ENCODE results near the gene HOXA4. TPM values are rescaled to one million over a fixed set of nuclear protein-coding genes. Genes with fewer than 3 reads are reported as not detected.

Gene HOXA4
- total RNA-seq, 1 donor from 2014 or later = 1.1 TPM

DNA sequence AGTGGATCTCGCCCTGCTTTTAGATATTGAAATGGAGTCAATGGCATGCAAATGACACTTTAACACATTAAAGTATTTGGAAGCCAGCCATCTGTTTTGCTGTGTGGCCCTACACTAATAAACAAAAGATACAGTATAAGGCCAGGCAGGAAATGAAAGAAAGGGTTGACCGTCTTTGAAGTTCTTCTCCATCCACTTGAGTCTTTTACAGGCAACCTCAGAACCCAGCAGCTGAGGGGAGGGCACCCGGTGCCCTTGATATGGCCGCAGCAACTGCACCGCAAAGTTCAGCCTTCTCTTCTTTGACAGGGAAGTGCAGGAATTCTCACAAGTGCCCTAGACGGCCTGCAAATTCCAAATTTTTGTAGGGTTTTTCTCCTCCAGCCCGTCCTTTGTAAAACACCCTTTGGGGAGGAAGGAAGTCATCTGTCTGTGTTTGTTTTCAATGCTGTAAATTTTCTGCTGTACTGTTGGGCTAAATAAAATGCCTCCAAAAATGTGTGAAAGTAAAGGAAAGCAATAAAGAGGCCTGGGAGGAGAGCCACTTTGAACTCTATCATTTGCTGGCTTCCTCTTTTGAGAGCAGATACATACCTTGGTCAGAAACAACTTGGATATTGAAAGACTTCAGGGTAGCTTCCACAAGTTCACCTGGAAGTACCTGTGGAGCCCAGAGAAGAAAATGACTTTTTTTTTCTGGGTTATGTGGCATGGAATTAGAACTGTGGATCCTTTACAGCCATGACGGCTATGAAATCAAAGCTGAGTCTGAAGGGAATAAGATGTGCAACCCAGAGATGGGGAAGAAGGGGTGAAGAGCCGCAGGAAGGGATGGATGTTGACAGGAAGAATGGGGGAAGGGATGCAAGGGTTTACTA is 38.4 kb downstream of the HOXA4 start:
- no peak for DNase-seq (ENCODE audit: low spot score)
- intact Hi-C loops (cut with DNase I) = no loop called here

DNA sequence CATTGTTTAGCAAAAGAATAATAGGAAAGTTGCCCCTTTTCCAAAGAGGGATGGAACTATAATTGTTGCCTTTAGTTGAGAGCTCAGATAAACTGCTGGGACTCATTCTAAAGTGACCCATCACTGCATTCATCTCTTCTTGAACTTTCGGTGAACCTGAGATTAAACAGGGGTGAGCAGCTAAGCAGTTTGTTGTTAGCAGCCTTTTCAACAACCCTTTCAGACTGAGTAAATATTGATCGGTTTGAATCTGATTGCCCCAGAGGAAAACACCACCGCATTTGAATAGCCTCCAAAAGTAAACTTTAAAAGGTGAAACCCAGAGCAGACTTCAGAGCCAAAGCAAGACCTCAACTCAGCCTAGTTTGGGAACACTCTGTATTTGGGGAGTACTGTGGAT is 39.5 kb downstream of the HOXA4 start:
- intact Hi-C loops (cut with DNase I) = no loop called here
- DNase-seq (ENCODE audit: low spot score) = no peak

DNA sequence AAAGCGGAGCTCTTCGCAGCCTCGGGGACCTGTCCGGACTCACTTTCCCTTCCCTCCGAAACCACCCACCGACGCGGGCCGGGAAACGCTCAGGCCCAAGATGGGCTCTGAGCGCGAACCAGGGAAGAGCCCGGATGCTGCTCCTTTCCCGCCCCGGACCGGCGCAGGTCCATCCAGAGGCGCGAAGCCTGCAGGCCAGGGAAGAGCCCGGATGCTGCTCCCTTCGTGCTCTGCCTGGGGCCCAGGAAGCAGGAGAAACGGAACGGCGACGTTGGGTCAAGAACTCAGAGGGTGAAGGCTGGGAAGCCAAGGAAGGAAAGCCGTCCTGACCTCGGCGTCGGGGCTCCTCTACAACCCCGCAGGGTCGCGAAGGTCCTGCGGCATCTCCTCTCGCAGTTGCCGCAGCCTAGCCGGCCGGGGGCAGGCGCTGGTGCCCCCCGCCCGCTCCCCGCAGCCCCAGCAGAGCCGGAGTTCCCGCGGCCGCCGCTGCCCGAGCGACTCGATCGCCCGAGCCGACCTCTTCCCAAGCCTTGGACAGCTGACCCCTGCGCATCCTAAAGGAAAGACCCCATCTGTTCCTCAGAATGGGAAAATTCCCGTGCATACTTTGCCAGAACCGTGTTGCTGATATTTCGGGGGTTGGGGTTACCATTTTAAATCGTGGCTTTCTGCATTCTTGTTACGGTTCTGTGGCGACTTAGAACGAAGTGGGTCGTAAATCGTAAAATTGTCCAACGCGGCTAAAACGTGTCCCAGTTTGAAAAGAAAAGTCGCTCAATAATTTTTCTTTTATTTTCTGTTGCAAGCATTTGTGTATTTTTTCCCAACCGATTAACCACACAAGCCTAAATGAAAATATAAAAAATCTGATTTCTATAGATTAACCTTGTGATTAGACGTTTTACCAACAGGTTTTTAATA is 42.3 kb downstream of the HOXA4 start:
- no peak for DNase-seq (ENCODE audit: low spot score)
- intact Hi-C loops (cut with DNase I) = no loop called here

DNA sequence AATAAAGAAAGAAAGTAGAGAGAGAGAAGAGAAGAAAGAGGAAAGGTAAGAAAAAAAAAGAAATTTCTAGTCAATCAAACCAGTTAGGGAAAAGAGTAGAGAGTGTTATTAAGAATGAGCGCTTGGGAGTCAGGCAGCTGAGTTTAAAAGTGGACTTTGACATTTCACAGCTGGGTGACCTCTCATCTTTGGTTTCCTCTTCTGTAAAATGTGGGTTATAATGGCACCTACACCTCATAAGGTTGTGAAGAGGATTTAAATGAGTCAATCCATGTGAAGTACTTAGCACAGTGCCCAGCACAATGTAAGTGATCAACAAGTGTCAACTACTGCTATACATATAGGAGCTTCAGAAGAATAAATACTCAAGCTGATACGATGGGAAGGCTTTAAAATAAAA is 46.9 kb downstream of the HOXA4 start:
- no peak for DNase-seq (ENCODE audit: low spot score)
- intact Hi-C loops (cut with DNase I) = no loop called here

DNA sequence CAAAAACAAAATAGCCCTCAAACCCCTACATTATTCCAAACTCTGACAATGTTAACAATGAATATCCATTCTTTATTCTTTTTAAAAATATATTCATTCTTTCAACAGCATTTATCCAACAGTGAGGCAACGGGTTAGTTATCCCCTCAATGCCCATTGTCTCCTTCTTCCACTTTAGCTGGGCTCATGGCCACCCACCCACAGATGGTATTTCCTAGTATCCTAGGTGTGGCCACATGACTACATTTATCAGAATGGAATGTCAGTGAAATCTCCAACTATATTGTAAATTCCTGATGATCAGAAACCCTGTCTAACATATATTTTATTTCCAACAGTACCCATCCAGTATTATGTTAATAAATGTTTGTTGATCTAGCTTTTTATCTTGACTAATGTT is 48.4 kb downstream of the HOXA4 start:
- intact Hi-C loops (cut with DNase I) = no loop called here
- no peak for DNase-seq (ENCODE audit: low spot score)

DNA sequence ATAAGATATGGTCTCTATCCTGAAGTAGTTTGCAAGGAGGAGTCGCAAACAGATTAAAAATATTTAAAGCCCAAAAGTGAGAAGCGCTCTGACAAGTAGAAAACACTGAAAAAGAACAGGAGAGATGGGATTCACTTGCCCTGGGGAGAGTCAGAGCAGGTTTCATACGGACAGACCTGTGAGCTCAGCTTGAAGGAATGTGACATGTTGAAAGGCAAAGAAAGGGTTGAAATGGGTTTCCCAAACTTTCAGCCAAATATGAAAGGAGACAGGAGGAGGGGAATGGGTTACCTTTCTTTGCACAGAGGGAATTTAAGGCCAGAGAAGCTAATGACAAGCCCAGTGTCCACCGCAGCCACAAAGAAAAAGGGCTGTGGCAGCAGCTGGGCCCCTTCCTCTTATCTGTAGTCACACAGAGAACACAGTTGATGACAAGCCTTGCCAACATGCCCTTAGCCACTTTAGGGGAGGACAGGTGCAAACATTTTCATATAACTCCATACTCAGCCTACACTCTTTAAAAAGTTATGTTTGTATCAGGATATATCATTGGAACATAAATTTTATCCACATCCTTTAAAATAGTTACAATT is 49.6 kb downstream of the HOXA4 start:
- no peak for DNase-seq (ENCODE audit: low spot score)
- intact Hi-C loops (cut with DNase I) = no loop called here

DNA sequence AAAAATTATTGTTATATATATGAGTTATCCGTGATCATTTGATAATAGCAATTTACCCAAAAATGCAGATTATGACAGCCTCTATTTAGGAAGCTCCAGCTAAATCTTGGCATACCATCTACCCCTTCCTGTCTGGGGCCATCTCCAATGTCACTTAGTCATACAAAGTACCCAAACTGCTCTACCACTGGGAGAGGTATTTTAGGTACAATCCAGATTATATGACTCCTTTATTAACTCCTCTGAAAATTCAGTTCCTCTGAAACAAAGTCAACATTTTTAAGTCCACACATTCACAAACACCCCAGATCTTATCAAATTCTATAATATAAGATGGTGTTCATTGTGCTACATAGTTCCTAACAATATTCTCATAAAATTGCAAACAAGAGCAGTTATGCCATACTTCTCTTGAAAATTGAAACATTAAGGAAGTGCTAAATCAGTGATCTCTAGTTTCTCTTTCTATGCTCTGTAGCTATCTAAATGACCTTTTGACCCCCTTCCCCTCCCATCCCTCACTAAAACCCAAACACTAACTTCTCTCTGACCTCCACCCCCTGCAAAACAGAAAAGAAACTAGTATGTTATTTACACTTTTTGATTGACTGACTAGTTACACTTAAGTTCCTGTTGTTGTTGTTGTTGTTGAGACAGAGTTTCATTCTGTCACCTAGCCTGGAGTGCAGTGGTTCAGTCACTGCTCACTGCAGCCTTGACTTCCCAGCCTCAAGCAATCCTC is 51.2 kb downstream of the HOXA4 start:
- intact Hi-C loops (cut with DNase I) = no loop called here
- no peak for DNase-seq (ENCODE audit: low spot score)

DNA sequence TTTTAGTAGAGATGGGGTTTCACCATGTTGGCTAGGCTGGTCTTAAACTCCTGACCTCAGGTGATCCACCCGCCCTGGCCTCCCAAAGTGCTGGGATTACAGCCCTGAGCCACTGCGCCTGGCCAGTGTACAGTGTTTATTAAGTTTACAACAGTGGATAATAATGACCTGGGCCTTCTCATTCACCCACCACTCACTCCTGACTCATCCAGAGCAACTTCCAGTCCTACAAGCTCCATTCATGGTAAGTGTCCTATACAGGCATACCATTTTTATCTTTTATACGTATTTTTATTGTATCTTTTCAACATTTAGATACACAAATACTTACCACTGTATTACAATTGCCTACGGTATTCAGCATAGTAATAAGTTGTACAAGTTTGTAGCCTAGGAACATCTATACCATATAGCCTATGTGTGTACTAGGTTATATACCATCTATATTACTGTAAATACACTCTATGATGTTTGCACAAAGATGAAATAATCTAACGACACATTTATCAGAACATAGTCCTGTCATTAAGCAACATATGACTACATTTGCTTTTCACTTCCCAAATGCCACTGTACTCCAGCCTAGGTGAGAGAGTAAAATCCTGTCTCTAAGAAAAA is 51.8 kb downstream of the HOXA4 start:
- no peak for DNase-seq (ENCODE audit: low spot score)
- intact Hi-C loops (cut with DNase I) = no loop called here

Small RNA genes lying within 50 kb of the gene (microRNA-seq; reads per million reads assigned to microRNA genes)
- 13.3 reads per million, percentile 26 among the genes with 10 or more reads in this experiment for gene MIR196B

Other genes starting within 250 kb of the HOXA4 start
- gene HOXA1, start 34.8 kb downstream of the HOXA4 start, total RNA-seq = 0.19 TPM
- 0.30 TPM for gene HOXA2, start 28.1 kb downstream of the HOXA4 start, total RNA-seq
- gene HOXA5, start 12.9 kb upstream of the HOXA4 start, total RNA-seq = 0.30 TPM
- not detected for gene HOXA6, start 17.0 kb upstream of the HOXA4 start, total RNA-seq
- 0.40 TPM for gene HOXA3, start 21.8 kb upstream of the HOXA4 start, total RNA-seq
- gene HOXA7, start 25.9 kb upstream of the HOXA4 start, total RNA-seq = not detected
- not detected for gene HOXA9, start 34.8 kb upstream of the HOXA4 start, total RNA-seq
- gene HOXA10, start 43.6 kb upstream of the HOXA4 start, total RNA-seq = not detected
- gene HOXA11, start 54.5 kb upstream of the HOXA4 start, total RNA-seq = not detected
- gene HOXA13, start 69.3 kb upstream of the HOXA4 start, total RNA-seq = not detected
- gene EVX1, start 112.0 kb upstream of the HOXA4 start, total RNA-seq = not detected